Upper lobe of left lung (tissue), 6 donors: Measurements from ENCODE around the gene ABLIM3. TPM values are rescaled to one million over a fixed set of nuclear protein-coding genes. Genes with fewer than 3 reads are reported as not detected.

ENCODE experiments used
- ATAC-seq, 2 donors: fragments of 200-7000 bp; cut with Tn5 transposase; one replicate each; pipeline ENCODE4 v1.9.1; 2022; ENCODE audit warnings: mild to moderate bottlenecking in 2 of 2, moderate library complexity in 2 of 2; ENCODE audit not compliant: low FRiP score in 2 of 2
- DNase-seq, 2 donors: peaks; one replicate each; pipeline ENCODE4 v3.0.0-alpha.2; 2019 to 2020
- H3K27ac ChIP-seq, 4 donors: fragments of 200-600 bp; sonication (generic); one replicate each; pipeline ENCODE4 v1.5.1; 2016 to 2019
- H3K27me3 ChIP-seq, 4 donors: fragments of 200-600 bp; sonication (generic); one replicate each; pipeline ENCODE4 v1.5.1; 2017 to 2019
- H3K36me3 ChIP-seq, 4 donors: fragments of 200-600 bp; sonication (generic); one replicate each; pipeline ENCODE4 v1.5.1; 2016 to 2019
- H3K4me1 ChIP-seq, 4 donors: fragments of 200-600 bp; sonication (generic); one replicate each; pipeline ENCODE4 v1.5.1; 2018 to 2019
- H3K4me3 ChIP-seq, 4 donors: fragments of 200-600 bp; sonication (generic); one replicate each; pipeline ENCODE4 v1.5.1; 2017 to 2019; ENCODE audit warnings: mild to moderate bottlenecking in 2 of 4, moderate library complexity in 1 of 4
- H3K9me3 ChIP-seq, 4 donors: fragments of 200-600 bp; sonication (generic); one replicate each; pipeline ENCODE4 v1.5.1; 2018 to 2019
- EP300 ChIP-seq, 4 donors: sonication (generic); formaldehyde crosslinking; IDR thresholded peaks; one replicate each; pipeline ENCODE4 v1.5.1; 2017; ENCODE audit warnings: antibody characterized with exemption in 4 of 4, control low read depth in 2 of 4
- POLR2A ChIP-seq, 4 donors: fragments of 450-650 bp; IDR thresholded peaks; one replicate each; pipeline ENCODE4 v1.5.1; 2016 to 2017; ENCODE audit warnings: antibody characterized with exemption in 4 of 4, mild to moderate bottlenecking in 2 of 4
- POLR2AphosphoS5 ChIP-seq, 2 donors: sonication (generic); formaldehyde crosslinking; IDR thresholded peaks; one replicate each; pipeline ENCODE4 v1.5.1; 2017; ENCODE audit warnings: antibody characterized with exemption in 2 of 2
- WGBS, 2 donors: methylation state at CpG; one replicate each; pipeline ENCODE4 v1.1.5; 2017 to 2018; 5-methylcytosine and 5-hydroxymethylcytosine counted together
- total RNA-seq, 6 donors: library from RNA; depleted of rRNA in 4 of 6; stranded (reverse); fragments of >200 nt in 4 of 6; gene quantifications; one replicate each; pipeline versions ENCODE4 v1.1.0 to v1.2.1, GENCODE V29; 2016 to 2021
- TF ChIP-seq, protein P1 (sequence below), 6 experiments: fragments of 450-650 bp in 4 of 6; fragments of 200-600 bp in 2 of 6; sonication (generic) in 2 of 6; IDR thresholded peaks; one replicate each; pipeline ENCODE4 v1.5.1; 2016 to 2019; ENCODE audit warnings: antibody characterized with exemption in 6 of 6
- donor health status: DM: no; HTN: no; CAD: no; lungs with moderate emphysema.
- donor health status: DM: no; HTN: yes; CAD: no; lungs with severe emphysema.

ABLIM3 gene
- total RNA-seq, 6 donors from 2014 or later, result 7.2 to 38.0 (median 21.0) TPM

GRCh38 chr5:149242339-149242738, 101.0 kb downstream of the ABLIM3 start:
- TF ChIP-seq POLR2A (IDR thresholded peaks at IDR 0.05) (no peak), POLR2AphosphoS5 (IDR thresholded peaks at IDR 0.05) (no peak), EP300 (IDR thresholded peaks at IDR 0.05) (no peak)
- TF ChIP-seq, protein P1, sequence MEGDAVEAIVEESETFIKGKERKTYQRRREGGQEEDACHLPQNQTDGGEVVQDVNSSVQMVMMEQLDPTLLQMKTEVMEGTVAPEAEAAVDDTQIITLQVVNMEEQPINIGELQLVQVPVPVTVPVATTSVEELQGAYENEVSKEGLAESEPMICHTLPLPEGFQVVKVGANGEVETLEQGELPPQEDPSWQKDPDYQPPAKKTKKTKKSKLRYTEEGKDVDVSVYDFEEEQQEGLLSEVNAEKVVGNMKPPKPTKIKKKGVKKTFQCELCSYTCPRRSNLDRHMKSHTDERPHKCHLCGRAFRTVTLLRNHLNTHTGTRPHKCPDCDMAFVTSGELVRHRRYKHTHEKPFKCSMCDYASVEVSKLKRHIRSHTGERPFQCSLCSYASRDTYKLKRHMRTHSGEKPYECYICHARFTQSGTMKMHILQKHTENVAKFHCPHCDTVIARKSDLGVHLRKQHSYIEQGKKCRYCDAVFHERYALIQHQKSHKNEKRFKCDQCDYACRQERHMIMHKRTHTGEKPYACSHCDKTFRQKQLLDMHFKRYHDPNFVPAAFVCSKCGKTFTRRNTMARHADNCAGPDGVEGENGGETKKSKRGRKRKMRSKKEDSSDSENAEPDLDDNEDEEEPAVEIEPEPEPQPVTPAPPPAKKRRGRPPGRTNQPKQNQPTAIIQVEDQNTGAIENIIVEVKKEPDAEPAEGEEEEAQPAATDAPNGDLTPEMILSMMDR (IDR thresholded peaks at IDR 0.05), result no peak
- WGBS, 2 donors, result 92 to 93% methylated on average over 3 of the region's 3 CpGs
- no peak for ATAC-seq
- Histone ChIP-seq H3K27ac (no peak overlapping the region), H3K4me1 (no peaks in the 10 kb centered on the region), H3K36me3 (peaks cover 0 to 57% (median 0%) of the 10 kb centered on the region in 4 donors), H3K9me3 (no peaks in the 10 kb centered on the region), H3K4me3 (no peak overlapping the region), H3K27me3 (no peaks in the 10 kb centered on the region)
- DNase-seq, result no peak

DNA sequence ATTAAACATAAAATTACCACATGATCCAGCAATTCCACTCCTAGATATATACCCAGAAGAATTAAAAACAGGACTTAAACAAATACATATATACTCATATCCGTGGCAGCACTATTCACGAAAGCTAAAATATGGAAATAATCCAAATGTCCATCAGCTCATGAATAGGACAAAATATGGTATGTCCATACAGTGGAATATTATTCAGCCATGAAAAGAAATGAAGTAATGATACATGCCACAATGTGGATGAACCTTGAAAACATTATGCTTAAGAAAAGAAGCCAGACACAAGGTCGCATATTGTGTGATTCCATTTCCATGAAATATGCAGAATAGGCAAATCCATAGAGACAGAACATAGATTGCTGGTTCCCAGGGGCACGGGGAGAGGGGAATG, 105.6 kb downstream of the ABLIM3 start:
- Histone ChIP-seq H3K36me3 (peaks cover 0 to 57% (median 6%) of the 10 kb centered on the region in 4 donors), H3K4me3 (no peak overlapping the region), H3K27me3 (no peaks in the 10 kb centered on the region), H3K27ac (no peak overlapping the region), H3K4me1 (no peaks in the 10 kb centered on the region), H3K9me3 (no peaks in the 10 kb centered on the region)
- DNase-seq (no peak), ATAC-seq (no peak)
- TF ChIP-seq, protein P1 (IDR thresholded peaks at IDR 0.05), result no peak
- TF ChIP-seq EP300 (IDR thresholded peaks at IDR 0.05) (no peak), POLR2A (IDR thresholded peaks at IDR 0.05) (no peak), POLR2AphosphoS5 (IDR thresholded peaks at IDR 0.05) (no peak)
- 93 to 95% methylated on average over 4 of the region's 4 CpGs for WGBS, 2 donors

DNA sequence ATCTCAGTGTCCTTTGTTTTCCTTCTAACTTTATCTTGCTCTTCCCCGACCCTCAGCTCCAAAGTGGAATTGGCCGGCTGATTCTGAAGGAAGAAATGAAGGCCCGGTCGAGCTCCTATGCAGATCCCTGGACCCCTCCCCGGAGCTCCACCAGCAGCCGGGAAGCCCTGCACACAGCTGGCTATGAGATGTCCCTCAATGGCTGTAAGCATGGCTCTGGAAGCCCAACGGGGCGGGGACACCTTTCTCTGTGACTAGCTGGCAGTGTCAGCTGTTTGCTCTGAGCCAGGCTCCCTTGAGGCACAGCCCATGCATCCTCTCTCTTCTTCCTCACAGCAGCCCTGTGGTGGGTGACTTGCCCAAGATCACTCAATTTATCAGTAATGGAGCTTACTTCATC, 106.4 kb downstream of the ABLIM3 start:
- DNase-seq (no peak), ATAC-seq (no peak)
- peaks cover 0 to 52% (median 6%) of the 10 kb centered on the region in 4 donors for H3K36me3 ChIP-seq
- no peaks in the 10 kb centered on the region for H3K9me3 ChIP-seq
- WGBS, 2 donors, result 95 to 97% methylated on average over 6 to 8 of the region's 8 CpGs
- TF ChIP-seq POLR2A (IDR thresholded peaks at IDR 0.05), result no peak
- H3K27ac ChIP-seq, result no peak overlapping the region
- H3K4me1 ChIP-seq, result no peaks in the 10 kb centered on the region
- no peaks in the 10 kb centered on the region for H3K27me3 ChIP-seq
- H3K4me3 ChIP-seq, result no peak overlapping the region

DNA sequence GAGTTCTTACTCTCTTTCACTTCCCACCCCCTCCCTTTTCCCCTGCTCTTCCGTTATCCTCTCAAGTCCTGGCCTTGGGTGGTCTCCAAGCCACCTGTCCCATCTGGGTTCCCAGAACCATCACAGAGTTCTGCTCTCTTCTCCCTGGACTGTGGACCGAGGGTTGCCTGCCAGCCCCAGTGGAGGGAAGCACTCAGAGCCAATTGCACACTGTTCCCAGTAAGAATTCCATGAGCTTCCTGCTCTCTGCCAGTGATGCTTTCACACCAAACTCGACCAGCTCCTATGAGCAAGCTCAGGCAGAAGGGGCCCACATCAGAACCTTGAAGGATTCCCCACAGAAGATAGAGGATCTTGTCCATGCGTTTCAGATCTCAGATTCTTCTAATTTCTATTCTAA, 110.3 kb downstream of the ABLIM3 start:
- H3K36me3 ChIP-seq, result peaks cover 0 to 38% (median 6%) of the 10 kb centered on the region in 4 donors
- no peak for ATAC-seq
- TF ChIP-seq POLR2AphosphoS5 (IDR thresholded peaks at IDR 0.05) (no peak), EP300 (IDR thresholded peaks at IDR 0.05) (no peak)
- TF ChIP-seq, protein P1 (IDR thresholded peaks at IDR 0.05), result no peak
- H3K9me3 ChIP-seq, result no peaks in the 10 kb centered on the region
- no peak overlapping the region for H3K4me3 ChIP-seq
- DNase-seq, result no peak
- no peak overlapping the region for H3K27ac ChIP-seq
- H3K4me1 ChIP-seq, result no peaks in the 10 kb centered on the region
- no peaks in the 10 kb centered on the region for H3K27me3 ChIP-seq
- 73 to 77% methylated on average over 4 of the region's 4 CpGs for WGBS, 2 donors

DNA sequence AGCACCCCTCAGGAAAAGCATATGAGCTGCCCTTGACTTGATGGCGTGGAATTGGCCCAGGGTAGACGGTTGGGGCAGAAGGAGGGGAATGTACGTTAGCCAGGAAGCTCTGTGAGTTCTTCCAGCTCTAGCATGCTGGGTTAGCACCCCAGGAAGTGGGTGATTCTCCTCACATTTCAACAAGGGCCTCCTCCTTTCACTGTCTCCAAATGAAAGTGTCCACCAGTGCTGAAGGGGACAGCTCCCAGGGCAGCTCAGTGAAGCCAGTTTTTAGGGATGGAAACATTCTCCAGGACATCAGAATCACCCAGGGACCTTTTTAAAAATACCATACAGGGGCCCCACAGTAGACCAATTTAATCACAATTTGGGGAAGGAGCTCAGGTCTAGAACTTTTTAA, 113.2 kb downstream of the ABLIM3 start:
- H3K36me3 ChIP-seq, result peaks cover 0 to 15% (median 5%) of the 10 kb centered on the region in 4 donors
- no peak overlapping the region for H3K27ac ChIP-seq
- H3K27me3 ChIP-seq, result no peaks in the 10 kb centered on the region
- no peak overlapping the region for H3K4me3 ChIP-seq
- no peaks in the 10 kb centered on the region for H3K9me3 ChIP-seq
- TF ChIP-seq, protein P1 (IDR thresholded peaks at IDR 0.05), result no peak
- TF ChIP-seq POLR2AphosphoS5 (IDR thresholded peaks at IDR 0.05) (no peak), EP300 (IDR thresholded peaks at IDR 0.05) (no peak), POLR2A (IDR thresholded peaks at IDR 0.05) (no peak)
- ATAC-seq (no peak), DNase-seq (no peak)
- no peaks in the 10 kb centered on the region for H3K4me1 ChIP-seq
- WGBS, 2 donors, result 63 to 84% methylated on average over 3 of the region's 3 CpGs
